HG03460 (cell line): ENCODE data around the gene PGPEP1.
A peak's percentile ranks its signal among the peaks of the same experiment; 100 is the strongest.
"Not testable (repeated sequence)": the region's sequence is repeated elsewhere in the genome, so short reads cannot be mapped to it uniquely, and the experiment has no call there.

Experiments used
- ATAC-seq: cut with Tn5 transposase; IDR thresholded peaks from one replicate; pipeline ENCODE4 v1.9.1; 2021; ENCODE audit not compliant: unreplicated experiment

Gene PGPEP1

DNA sequence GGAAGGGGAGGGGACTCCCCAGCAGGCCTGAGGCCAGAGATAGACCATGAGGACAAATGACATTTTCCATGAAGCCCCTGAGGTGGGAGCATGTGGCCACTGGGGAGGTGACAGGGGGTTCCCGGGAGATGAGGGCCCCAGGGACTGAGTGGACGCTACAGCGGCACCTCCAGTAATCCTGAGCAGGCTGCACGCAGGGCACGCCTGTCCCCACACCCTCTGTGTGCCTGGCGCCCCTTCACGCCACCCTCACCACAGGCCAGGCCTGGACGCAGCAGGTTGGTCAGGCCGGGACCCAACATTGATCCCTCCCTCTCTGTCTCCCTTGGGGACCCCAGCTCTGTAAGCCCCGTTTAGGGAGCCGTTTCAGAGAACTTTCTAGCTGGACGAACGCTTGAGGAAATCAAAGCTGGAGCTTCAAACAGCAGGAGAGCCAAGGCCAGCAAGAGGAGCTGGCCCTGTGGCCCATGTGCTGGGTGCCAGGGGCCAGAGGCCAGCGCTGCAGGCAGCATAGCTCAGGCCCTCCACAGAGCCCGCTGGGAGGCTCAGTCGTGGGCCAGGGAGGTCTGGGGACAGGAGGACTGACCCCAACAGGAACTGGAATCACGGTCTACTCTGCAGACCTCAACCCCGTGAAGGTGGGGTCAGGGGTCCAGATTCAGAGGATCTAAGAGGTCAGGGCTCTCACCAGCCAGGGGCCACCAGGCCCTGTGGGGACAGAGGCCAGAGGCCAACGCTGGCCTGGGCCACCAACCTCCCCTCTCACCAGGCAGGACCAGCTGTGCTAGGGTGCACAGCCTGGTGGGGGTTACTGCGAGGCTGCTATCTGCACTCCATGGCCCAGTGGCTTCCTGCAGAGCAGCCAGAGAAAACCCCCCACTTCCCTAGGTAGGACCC lies 32.1 kb upstream of the PGPEP1 start:
- no peak for ATAC-seq

DNA sequence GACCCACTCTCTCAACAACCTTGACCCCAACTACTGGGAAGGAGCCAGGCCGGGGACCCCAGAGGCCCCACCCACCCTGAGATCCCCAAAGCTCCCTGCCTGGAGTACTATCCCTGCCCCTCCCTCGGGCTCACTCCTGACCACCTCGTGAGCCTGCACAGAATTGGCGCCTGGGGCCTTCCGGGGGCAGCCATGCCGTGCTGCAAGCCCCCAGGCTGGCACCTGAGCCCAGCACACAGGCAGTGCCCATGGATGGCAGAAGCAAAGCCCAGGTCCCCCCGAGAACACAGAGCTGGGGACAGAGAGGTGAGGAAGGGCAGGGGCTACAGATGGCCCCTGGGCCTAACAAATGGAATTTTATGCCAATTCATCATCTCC lies 31.5 kb upstream of the PGPEP1 start:
- ATAC-seq, result no peak

DNA sequence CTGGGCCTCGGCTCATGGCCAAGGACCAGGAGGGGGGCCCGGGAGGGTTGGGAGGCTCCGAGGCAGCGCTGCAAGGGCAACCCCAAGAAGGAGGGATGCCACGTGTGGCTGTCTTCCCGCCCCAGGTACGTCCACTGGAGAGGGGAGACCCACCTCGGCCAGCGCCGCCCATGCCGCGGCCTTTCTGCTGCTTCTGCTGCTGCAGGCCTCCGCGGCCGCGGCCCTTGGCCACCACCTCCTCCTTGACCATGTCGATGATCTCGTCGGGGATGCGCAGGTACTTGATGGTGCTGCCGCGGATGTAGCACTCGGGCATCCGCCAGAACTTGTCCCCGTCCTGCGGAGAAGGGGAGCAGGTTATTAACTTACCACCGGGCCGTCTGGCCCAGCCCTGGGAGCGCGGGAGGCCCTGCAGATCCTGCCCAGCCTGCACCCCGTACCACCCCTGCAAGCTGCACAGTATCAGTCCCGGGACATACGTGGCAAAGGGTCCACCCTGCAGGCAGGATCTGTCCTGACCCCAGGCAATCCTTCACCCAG lies 30.8 kb upstream of the PGPEP1 start:
- ATAC-seq, result no peak

DNA sequence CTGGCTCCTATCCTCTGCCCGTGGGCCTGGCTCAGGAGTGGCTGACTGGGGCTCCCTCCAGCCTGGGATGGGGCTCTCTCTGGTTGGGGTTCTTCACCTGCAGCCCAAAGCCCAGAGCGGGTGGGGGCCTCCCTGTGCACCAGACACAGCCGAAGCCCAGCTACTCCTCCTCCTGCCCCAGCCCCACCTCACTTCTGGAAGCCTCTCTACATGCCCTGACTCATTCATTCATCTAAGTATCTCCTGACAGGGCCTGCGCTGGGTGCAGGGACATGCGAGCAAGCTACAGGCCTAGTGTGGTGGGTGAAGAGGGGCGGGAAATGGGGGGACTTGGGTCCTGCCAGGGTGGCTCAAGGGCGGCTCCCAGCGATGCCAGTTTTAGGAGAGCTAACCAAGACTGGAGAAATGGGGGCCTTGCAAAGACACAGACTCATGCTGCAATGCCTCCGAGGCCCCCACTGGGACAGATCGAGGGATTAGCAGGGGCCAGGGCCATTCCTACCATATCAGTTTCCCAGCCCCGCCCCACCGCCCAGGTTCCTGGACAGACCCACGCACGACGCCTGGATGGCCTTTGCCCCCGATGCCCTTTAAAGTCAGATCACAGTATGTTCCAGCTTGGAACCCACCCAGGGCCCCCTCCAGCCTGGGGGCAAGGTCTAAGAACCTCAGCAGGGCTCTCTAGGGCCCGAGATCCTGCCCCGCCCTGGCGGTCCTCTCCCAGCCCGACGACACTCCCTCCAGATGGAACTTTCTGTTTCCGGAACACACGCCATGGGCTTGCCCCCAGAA lies 30.1 kb upstream of the PGPEP1 start:
- ATAC-seq, result no peak

DNA sequence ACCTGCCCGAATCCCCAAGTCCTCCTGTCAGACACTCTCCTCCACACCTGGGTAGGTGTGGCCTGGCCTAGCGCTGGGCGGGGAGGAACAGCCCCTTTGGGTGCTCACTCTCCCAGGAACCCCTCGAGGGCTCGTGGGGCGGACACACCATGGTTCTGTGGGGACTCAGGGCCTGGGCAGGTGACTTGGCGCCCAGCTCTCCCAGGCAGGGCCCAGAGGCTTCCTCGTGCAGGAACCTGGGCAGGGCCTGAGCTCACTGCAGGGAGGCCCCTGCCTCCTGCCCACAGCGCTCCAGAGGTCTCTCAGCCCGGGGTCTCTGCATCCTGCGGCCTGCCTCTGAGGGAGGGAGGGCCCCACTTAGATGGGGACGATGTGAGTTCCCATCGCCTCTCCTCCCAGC lies 29.4 kb upstream of the PGPEP1 start:
- no peak for ATAC-seq

DNA sequence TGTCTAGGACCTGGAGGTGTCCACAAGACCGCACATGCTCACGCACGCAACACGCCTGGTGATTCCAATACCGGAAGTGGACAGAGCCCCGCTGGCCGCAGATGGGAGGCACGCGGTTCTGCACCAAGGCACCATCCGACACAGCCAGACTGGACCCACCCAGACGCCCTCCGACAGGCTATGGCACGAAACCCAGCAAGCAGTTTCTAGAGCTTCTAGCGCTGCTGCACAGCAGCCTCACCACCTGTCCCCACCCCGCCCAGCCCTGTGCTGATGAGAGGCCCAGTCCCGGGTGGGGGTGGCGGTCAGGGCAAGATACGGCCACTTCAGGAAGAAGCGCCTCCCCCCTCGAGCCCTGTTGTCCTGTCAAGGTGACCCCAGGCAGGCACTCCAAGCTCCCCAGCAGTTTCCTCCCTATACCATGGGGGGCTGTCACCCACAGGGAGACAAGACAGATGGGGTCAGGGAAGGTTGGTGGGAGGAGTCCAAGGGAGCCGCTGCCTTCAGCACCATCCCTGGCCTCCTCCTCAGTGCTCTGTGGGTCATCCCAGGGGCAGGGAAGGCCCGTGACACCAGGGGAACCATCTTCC lies 28.8 kb upstream of the PGPEP1 start:
- no peak for ATAC-seq

DNA sequence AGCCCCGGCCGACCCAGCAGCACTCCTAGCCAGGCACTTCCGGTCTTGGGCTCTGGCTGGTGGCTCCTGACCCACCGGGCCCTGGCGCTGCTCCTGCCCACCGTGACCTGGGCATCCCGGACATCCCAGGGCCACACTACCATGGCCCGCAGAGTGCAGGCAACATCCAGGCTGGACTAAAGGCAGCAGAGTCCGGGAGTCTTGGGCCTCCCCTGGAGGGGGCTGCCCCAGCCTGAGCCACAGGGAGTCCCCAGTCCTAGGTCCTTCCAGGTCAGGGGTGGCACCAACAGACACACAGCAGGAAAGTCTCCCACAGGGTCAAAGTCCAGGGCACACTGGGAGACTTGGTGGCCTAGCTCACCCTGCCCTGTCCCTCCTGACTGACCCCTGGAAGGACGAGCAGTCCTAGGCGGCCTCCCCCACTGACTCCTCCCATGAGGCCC lies 28.3 kb upstream of the PGPEP1 start:
- ATAC-seq, result no peak

DNA sequence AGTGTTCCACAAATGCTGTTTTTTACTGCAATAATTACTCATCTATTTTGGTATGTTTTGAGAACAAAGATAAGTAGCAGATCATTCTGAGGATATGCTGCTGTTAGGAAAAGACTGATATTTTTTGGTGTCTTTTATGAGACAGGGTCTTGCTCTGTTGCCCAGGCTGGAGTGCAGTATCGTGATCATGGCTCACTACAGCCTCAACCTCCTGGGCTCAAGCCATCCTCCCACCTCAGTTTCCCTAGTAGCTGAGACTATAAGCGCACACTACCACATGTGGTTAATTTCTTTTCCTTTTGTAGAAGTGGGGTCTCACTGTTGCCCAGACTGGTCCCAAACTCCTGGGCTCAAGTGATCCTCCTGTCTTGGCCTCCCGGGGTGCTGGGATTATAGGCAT lies 27.0 kb upstream of the PGPEP1 start:
- ATAC-seq, result no peak

DNA sequence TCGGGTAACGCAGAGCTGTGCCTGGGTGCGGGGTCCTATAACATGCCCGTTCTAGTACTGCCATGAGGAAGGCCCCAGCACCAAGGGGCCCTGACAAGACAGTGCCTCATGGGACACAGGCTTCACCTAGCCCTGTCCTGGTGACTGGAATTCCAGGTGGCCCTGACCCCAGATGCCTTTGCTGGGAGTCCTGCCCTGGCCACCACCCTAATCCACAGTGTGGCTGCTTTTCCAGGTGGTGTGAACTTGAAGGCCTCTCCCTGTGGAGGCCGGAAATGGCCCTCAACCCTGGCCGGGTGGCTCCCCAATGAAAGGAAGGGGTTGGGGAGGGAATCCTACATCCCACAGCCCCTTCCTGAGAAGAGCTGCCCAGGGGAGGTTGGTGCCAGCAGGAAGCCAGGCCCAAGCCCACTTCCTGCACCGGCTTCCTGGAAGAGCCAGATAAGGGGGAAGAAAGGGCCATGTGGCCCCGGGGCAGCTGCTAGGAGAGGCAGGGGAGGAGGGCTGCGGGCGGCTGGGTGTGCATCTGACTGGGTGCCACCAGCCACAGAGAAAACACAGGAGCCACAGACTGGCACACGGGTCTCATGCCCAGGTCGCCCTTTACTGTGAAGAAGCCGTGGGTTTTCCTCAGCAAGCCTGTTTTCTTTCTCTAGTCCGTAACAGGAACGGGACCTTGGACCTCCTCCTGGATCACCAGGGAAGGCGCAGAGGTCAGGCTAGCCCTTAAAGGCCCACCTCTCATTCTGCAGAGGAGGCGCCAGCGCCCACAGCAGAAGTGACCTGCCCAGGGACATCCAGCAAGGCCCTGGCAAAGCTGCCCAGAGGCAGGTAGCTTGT lies 22.2 kb upstream of the PGPEP1 start:
- no peak for ATAC-seq

DNA sequence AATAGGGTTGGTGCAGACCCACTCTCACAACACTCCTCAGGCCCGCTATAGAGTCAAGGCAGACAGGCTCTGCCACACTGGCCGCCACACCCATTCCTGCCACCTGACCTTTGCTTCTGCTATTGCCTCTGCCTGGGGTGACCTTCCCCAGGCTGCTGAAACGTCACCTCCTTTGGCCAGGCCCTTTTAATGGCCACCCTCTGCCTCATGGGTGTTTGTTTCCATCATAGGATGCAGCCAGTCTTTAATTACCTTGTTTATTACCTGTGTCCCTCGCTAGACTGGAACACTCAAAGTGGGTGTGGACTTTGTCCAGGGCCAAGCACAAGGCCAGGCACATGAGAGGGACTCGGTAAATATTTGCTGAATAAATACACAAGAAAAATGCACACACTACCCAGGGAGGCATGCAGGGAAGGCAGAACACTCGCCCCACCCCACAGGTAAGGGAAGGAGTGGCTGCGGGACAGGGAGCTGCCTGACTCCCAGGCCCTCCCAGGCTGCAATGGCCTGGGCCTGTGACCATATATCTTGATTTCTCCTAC lies 20.7 kb upstream of the PGPEP1 start:
- ATAC-seq, result no peak

DNA sequence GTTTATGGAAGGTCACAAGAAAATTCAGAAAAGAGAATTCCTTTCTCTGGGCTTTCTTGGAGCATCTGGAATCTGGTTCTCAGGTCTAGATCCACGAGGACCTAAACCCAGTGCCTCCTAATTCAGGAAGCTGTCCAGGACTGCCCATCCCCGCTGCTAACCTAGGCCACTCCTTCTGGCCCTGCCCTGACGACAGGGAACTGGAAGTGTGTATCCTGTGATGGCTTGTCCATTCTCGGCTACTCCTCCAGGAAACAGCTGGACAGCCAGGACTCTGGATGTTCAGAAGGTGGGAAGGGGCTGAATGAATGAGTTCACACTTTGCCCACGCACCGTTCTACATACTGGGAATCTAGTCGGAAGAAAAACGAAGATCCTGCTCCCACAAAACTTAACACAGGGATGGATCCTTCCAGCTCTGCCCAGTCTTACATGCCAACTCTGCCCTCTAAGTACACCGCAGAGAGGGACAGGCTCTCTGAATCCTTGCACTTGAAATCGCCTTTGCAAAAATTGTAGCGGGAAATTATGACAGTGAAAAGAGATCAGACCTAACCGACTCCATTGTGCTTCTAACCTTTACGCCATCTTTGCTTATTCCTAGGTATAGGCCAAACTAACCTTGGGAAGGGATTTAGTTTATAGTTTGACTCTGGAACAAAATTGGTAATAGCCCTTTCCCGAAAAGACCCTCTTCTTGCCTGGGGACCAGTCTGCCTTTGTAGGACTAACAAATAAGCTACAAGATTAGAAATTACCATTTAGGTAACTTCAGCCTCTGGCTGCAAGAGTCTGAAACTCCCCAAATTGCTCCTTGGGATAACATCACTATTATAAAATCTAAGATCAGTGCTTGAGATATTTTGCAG lies 19.3 kb upstream of the PGPEP1 start:
- ATAC-seq, result no peak

DNA sequence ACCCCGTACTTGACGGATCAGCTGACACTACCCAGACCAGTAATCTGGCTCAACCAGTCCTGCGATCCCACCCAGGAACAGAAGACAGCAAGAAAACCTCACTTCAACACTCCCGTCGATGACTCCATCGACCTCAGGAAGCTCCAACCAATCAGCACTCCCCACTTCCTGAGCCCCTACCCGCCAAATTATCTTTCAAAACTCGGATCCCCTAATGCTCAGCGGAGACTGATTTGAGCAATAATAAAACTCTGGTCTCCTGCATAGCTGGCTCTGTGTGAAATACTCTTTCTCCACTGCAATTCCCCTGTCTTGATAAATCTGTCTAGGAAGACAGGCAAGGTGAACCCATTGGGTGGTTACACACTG lies 18.7 kb upstream of the PGPEP1 start:
- no peak for ATAC-seq

DNA sequence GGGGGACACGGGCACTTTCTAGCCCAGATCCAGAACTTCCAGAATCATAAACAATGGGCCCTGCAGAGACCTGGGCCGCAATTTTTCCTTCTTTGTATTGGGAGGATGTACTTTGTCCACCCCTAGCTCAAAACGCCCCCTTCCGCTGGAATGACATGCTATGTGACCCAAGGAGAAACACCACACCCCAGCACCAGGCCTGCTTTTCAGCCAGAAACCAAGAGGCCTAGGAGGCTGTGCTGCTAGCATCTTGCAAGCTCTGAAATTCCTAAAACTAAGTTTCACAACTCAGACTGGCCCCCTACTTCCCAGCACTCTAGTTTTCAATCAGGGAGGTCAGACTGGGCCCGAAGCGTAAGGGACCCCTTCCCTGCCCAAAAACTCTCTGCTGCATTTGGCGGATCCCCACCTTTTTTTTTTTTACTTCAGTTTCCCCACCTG lies 18.1 kb upstream of the PGPEP1 start:
- ATAC-seq, result no peak

DNA sequence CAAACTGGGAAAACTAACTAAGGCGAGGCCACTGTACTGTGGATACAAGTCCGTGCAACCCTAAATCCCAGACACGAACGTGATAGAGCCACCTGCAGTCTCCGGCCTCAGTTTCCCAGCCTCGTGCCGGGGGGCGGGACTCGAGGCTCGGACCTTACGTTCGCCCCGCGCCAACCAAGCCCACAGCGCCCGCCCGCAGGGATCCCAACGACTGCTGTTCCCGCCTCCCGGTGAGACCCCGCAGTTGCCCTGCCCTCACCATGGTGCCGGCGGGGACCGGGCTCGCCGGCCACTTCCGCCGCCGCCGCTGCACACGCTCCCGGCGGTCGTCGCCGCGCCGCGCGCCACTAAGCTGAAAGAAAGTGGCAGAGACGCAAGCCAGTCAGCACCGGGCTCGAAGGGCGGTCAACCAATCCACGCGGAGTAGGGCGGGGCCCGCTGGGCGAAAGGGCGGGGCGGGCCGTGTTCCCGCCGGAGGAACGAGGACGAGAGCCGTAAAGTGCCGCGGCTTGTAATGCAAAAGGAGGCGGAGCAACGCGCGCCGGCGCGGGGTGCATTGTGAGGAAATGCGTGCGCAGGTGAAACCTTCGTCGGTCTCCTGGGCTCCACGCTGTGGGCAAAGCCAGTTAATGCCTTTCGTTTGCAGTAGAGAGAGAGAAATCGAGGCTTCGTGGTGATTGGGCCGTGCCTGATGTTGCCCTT lies 17.5 kb upstream of the PGPEP1 start, which contains the start of gene LSM4:
LSM4 (minus strand) TSS at position 318 of the 702 bp plus-strand sequence; CDS start at position 262, 56 bp downstream.
- ATAC-seq, result peak; percentile 86

DNA sequence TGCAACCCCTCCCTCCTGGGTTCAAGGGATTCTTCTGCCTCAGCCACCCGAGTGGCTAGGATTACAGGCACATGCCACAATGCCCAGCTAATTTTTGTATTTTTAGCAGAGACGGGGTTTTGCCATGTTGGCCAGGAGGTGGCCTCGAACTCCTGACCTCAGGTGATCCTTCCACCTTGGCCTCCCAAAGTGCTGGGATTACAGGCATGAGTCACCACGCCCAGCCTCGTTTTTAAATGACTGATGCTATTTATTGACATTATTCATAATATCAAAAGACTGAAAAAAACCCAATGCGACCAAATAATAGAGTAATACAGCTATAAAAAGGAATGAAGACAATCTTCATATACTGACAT lies 16.0 kb upstream of the PGPEP1 start:
- ATAC-seq, result not testable (repeated sequence)

DNA sequence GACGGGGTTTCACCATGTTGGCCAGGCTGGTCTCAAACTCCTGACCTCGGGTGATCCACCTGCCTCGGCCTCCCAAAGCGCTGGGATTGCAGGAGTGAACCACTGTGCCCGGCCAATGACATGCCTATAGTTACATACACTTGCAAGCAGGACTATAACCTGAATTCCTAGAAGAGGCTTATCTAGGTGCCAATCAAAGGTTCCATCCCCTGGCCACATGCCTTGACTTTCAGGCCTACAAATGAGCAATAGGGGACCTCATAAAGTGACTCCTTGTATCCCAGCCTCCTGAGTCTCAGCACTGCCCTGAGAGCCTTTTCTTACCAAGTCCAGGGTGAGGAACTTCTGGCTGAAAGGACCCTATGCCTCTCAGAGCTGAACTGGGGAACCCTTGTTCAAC lies 13.6 kb upstream of the PGPEP1 start:
- no peak for ATAC-seq

DNA sequence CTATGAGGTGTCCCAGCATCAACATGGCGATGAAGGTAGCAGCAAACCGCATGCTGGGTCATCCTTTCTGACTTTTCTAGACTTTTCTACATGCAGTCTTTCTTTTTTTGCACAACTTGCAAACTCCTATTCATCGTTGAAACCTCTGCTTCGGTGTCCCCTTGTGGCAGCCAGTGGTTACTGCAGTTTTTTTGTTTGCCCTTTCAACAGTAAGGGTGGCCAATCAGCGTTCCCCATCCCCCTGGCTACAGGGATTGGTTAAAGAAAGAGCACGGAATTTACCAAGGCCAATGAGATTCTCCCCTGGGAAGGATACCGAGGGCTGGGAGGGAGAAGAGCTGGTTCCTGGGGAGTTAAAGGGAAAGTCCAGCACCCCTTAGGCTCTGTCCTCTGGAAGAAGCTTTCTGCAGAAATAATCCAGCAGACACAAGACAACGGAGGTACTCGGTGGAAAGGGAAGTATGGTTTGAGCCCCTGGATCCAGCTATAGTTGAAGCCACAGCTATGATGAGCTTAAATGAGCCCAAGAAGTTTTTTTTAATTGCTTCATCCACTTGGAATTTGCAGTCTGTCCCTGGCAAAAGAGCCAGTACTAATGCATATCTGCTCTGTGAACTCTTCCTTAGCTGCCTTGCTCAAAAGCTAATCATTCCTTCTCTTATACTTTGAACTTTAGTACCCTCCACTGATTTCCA lies 11.9 kb upstream of the PGPEP1 start:
- peak; percentile 76 for ATAC-seq

DNA sequence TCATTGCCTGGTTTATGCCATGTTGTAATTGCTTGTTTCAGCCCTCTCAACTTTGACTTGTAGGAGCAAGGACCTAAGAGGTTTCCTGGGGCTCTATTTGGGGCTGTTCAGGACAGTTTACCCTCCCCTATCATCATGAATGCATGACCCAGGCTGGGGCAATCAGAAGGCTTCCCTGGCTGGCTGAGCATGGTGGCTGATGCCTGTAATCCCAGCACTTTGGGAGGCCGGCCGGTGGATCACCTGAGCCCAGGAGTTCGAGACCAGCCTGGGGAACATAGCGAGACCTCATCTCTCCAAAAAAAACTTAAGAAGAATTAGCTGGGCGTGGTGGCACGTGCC lies 11.4 kb upstream of the PGPEP1 start:
- ATAC-seq, result no peak
